A673 (cell line): ENCODE measurements around the gene NFATC1. TPM values are rescaled to one million over a fixed set of nuclear protein-coding genes. Genes with fewer than 3 reads are reported as not detected.

Source experiments
- BruUV-seq: library from RNA; stranded (reverse); fragments of 400-500 nt; replicated peaks from 2 replicates; lab custom pipeline; 2021; lab: Mats Ljungman, UMichigan
- CTCF ChIA-PET: fragments of 300-600 bp; sonication (Branson Sonifier 250); formaldehyde crosslinking; loops from one replicate; lab custom pipeline; 2022; ENCODE audit warnings: antibody characterized with exemption; lab: Charles Lee
- POLR2A ChIA-PET: fragments of 300-600 bp; sonication (Branson Sonifier 250); formaldehyde crosslinking; loops from one replicate; lab custom pipeline; 2022; ENCODE audit warnings: antibody characterized with exemption; ENCODE audit not compliant: low non-redundant PET; lab: Charles Lee
- DNase-seq: peaks from one replicate; pipeline ENCODE4 v3.0.0-alpha.2; 2015; ENCODE audit warnings: low spot score
- H3K27ac ChIP-seq: fragments of 200-600 bp; sonication (generic); 2 replicates; pipeline ENCODE4 v1.5.1; 2016; ENCODE audit warnings: mixed run types, low read depth, mild to moderate bottlenecking, mixed read lengths, antibody characterized with exemption, low read length; ENCODE audit not compliant: poor library complexity, severe bottlenecking
- H3K27me3 ChIP-seq: fragments of 200-600 bp; sonication (generic); replicated peaks from 2 replicates; pipeline ENCODE4 v1.6.1; 2017; ENCODE audit warnings: mixed run types, low read depth, mild to moderate bottlenecking, mixed read lengths, antibody characterized with exemption, low read length; ENCODE audit not compliant: insufficient read depth, poor library complexity
- H3K36me3 ChIP-seq: fragments of 200-600 bp; sonication (generic); 2 replicates; pipeline ENCODE4 v1.6.1; 2016; ENCODE audit warnings: mixed run types, mild to moderate bottlenecking, mixed read lengths, antibody characterized with exemption, low read length; ENCODE audit not compliant: insufficient read depth, poor library complexity, severe bottlenecking
- H3K4me1 ChIP-seq: fragments of 200-600 bp; sonication (generic); 2 replicates; pipeline ENCODE4 v1.6.1; 2017; ENCODE audit warnings: mixed run types, mild to moderate bottlenecking, mixed read lengths, antibody characterized with exemption, low read length; ENCODE audit not compliant: insufficient read depth, poor library complexity, severe bottlenecking
- H3K4me3 ChIP-seq: fragments of 200-600 bp; sonication (generic); 2 replicates; pipeline ENCODE4 v1.5.1; 2016; ENCODE audit warnings: low read depth, mixed run types, mild to moderate bottlenecking, mixed read lengths, low read length; ENCODE audit not compliant: poor library complexity, severe bottlenecking
- H3K9me3 ChIP-seq: fragments of 200-600 bp; sonication (generic); 2 replicates; pipeline ENCODE4 v1.6.1; 2016; ENCODE audit warnings: mixed run types, low read depth, mild to moderate bottlenecking, mixed read lengths, antibody characterized with exemption, low read length; ENCODE audit not compliant: poor library complexity, severe bottlenecking
- EZH2 ChIP-seq: fragments of 200-600 bp; sonication (generic); IDR thresholded peaks from 2 replicates; pipeline ENCODE4 v1.6.1; 2017; ENCODE audit warnings: borderline replicate concordance, low read depth, mild to moderate bottlenecking, mixed read lengths, antibody characterized with exemption, low read length; ENCODE audit not compliant: poor library complexity, severe bottlenecking
- intact Hi-C: fragments of 100-400 bp; cut with micrococcal nuclease; formaldehyde crosslinking; loops from one replicate; pipeline ENCODE4 v1.10.0; 2022; ENCODE audit not compliant: unreplicated experiment
- total RNA-seq: library from RNA; stranded (reverse); gene quantifications from 2 replicates; pipeline ENCODE4 v1.2.3, GENCODE V29; 2021
- TF ChIP-seq, protein P1 (sequence below): fragments of 300-800, 200-600 bp; sonication (generic); conservative IDR thresholded peaks from 2 replicates; pipeline ENCODE4 v1.5.1; 2017; ENCODE audit warnings: low read depth, mild to moderate bottlenecking, antibody characterized with exemption, low read length, moderate library complexity, mixed read lengths

NFATC1 gene
- total RNA-seq, 1 experiment from 2014 or later, result 10.4 TPM

- no peak for DNase-seq
- Histone ChIP-seq H3K36me3 (no peaks in the 10 kb centered on the region), H3K4me1 (peaks cover 5% of the 10 kb centered on the region), H3K9me3 (no peaks in the 10 kb centered on the region), H3K4me3 (no peak overlapping the region), H3K27me3 (no peaks in the 10 kb centered on the region), H3K27ac (no peak overlapping the region)
- intact Hi-C loops, result no loop called here
- BruUV-seq, result no TSS peak
- ChIA-PET POLR2A (no interaction called here), CTCF (no interaction called here)
- TF ChIP-seq, protein P1, sequence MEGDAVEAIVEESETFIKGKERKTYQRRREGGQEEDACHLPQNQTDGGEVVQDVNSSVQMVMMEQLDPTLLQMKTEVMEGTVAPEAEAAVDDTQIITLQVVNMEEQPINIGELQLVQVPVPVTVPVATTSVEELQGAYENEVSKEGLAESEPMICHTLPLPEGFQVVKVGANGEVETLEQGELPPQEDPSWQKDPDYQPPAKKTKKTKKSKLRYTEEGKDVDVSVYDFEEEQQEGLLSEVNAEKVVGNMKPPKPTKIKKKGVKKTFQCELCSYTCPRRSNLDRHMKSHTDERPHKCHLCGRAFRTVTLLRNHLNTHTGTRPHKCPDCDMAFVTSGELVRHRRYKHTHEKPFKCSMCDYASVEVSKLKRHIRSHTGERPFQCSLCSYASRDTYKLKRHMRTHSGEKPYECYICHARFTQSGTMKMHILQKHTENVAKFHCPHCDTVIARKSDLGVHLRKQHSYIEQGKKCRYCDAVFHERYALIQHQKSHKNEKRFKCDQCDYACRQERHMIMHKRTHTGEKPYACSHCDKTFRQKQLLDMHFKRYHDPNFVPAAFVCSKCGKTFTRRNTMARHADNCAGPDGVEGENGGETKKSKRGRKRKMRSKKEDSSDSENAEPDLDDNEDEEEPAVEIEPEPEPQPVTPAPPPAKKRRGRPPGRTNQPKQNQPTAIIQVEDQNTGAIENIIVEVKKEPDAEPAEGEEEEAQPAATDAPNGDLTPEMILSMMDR, result no peak
- no peak for TF ChIP-seq EZH2
These were observed 59.5 kb downstream of the NFATC1 start for GRCh38 chr18:79455261-79455660.

DNA sequence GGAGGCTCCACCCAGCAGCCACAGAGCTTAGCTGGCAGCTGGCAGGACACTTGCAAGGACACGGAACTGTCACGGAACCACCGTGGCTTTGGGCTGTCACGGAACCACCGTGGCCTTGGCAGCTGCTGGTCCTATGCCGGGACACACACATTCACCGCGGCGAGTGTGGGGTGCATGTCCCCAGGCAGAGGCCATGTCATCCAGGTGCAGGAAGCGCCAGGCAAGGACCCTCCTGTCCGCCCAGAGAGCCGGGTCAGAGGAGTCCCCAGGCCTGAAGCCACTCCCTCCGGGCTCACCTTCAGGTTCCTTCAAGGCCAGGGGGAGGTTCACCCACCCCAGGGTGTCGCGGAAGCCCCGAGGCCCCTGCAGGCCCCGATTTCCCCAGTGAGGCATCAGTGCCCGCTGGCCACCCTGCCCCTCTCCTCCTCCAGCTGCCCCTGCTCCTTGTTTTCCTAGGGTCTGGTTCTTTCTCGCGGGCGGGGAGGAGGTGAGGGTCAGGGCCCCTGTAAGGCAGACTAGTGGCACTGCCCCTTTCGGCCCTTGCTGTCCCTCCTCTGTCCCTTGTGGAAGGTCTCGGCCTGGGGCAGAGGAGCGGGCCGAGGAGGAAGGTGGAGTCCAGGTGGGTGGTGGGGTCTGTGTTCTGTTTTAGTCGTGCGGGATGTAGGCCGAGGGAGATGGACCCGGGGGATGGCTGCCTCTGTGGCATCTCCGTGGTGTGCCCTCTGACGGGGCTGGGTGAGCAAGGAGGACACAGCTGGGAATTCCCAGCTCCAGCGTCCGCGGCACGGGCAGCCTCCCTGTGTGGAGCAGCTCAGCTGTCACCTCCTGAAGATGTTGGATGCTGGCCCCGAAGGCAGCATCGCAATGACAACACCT lies 60.6 kb downstream of the NFATC1 start:
- TF ChIP-seq, protein P1, result no peak
- no peak for TF ChIP-seq EZH2
- DNase-seq, result no peak
- H3K4me1 ChIP-seq, result peaks cover 6% of the 10 kb centered on the region
- no peaks in the 10 kb centered on the region for H3K9me3 ChIP-seq
- H3K4me3 ChIP-seq, result no peak overlapping the region
- ChIA-PET POLR2A (no interaction called here), CTCF (no interaction called here)
- no TSS peak for BruUV-seq
- no peaks in the 10 kb centered on the region for H3K27me3 ChIP-seq
- intact Hi-C loops, result no loop called here
- no peaks in the 10 kb centered on the region for H3K36me3 ChIP-seq
- H3K27ac ChIP-seq, result no peak overlapping the region

DNA sequence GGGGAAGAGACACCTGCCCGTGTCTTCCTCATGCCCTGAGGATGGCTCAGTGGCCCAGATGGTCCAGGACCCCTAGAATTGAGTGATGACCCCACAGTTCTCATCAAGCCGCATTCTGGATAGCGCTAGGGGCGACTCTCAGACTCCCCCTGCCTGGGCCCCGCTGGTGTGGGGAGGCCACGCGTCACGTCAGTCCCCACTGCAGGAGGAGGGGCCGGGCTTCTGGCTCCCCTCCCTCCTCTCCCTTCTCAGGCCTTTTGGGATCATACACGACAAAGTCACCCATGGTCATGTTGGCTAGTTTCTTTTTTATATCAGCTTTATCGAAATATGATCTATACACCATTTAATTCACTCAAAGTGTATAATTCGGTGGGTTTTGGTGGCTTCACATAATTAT lies 61.5 kb downstream of the NFATC1 start:
- intact Hi-C loops, result no loop called here
- no peak overlapping the region for H3K27ac ChIP-seq
- DNase-seq, result no peak
- POLR2A ChIA-PET, result no interaction called here
- no TSS peak for BruUV-seq
- H3K9me3 ChIP-seq, result no peaks in the 10 kb centered on the region
- CTCF ChIA-PET, result no interaction called here
- TF ChIP-seq, protein P1, result no peak
- no peak for TF ChIP-seq EZH2
- H3K4me3 ChIP-seq, result no peak overlapping the region
- no peaks in the 10 kb centered on the region for H3K36me3 ChIP-seq
- H3K27me3 ChIP-seq, result no peaks in the 10 kb centered on the region
- peaks cover 6% of the 10 kb centered on the region for H3K4me1 ChIP-seq
